Upper lobe of left lung (tissue), 6 donors: ENCODE data around the gene ZNF385B. TPM values are rescaled to one million over a fixed set of nuclear protein-coding genes. Genes with fewer than 3 reads are reported as not detected.

Experiments used
- ATAC-seq, 2 donors: fragments of 200-7000 bp; cut with Tn5 transposase; one replicate each; pipeline ENCODE4 v1.9.1; 2022; ENCODE audit warnings: mild to moderate bottlenecking in 2 of 2, moderate library complexity in 2 of 2; ENCODE audit not compliant: low FRiP score in 2 of 2
- DNase-seq, 2 donors: peaks; one replicate each; pipeline ENCODE4 v3.0.0-alpha.2; 2019 to 2020
- H3K27ac ChIP-seq, 4 donors: fragments of 200-600 bp; sonication (generic); one replicate each; pipeline ENCODE4 v1.5.1; 2016 to 2019
- H3K27me3 ChIP-seq, 4 donors: fragments of 200-600 bp; sonication (generic); one replicate each; pipeline ENCODE4 v1.5.1; 2017 to 2019
- H3K36me3 ChIP-seq, 4 donors: fragments of 200-600 bp; sonication (generic); one replicate each; pipeline ENCODE4 v1.5.1; 2016 to 2019
- H3K4me1 ChIP-seq, 4 donors: fragments of 200-600 bp; sonication (generic); one replicate each; pipeline ENCODE4 v1.5.1; 2018 to 2019
- H3K4me3 ChIP-seq, 4 donors: fragments of 200-600 bp; sonication (generic); one replicate each; pipeline ENCODE4 v1.5.1; 2017 to 2019; ENCODE audit warnings: mild to moderate bottlenecking in 2 of 4, moderate library complexity in 1 of 4
- H3K9me3 ChIP-seq, 4 donors: fragments of 200-600 bp; sonication (generic); one replicate each; pipeline ENCODE4 v1.5.1; 2018 to 2019
- CTCF ChIP-seq, 6 experiments: fragments of 450-650 bp in 4 of 6; fragments of 200-600 bp in 2 of 6; sonication (generic) in 2 of 6; IDR thresholded peaks; one replicate each; pipeline ENCODE4 v1.5.1; 2016 to 2019; ENCODE audit warnings: antibody characterized with exemption in 6 of 6
- EP300 ChIP-seq, 4 donors: sonication (generic); formaldehyde crosslinking; IDR thresholded peaks; one replicate each; pipeline ENCODE4 v1.5.1; 2017; ENCODE audit warnings: antibody characterized with exemption in 4 of 4, control low read depth in 2 of 4
- POLR2A ChIP-seq, 4 donors: fragments of 450-650 bp; IDR thresholded peaks; one replicate each; pipeline ENCODE4 v1.5.1; 2016 to 2017; ENCODE audit warnings: antibody characterized with exemption in 4 of 4, mild to moderate bottlenecking in 2 of 4
- POLR2AphosphoS5 ChIP-seq, 2 donors: sonication (generic); formaldehyde crosslinking; IDR thresholded peaks; one replicate each; pipeline ENCODE4 v1.5.1; 2017; ENCODE audit warnings: antibody characterized with exemption in 2 of 2
- WGBS, 2 donors: methylation state at CpG; one replicate each; pipeline ENCODE4 v1.1.5; 2017 to 2018; 5-methylcytosine and 5-hydroxymethylcytosine counted together
- total RNA-seq, 6 donors: library from RNA; depleted of rRNA in 4 of 6; stranded (reverse); fragments of >200 nt in 4 of 6; gene quantifications; one replicate each; pipeline versions ENCODE4 v1.1.0 to v1.2.1, GENCODE V29; 2016 to 2021
- donor health status: DM: no; HTN: no; CAD: no; lungs with moderate emphysema.
- donor health status: DM: no; HTN: yes; CAD: no; lungs with severe emphysema.

ZNF385B gene
- total RNA-seq, 6 donors from 2014 or later: 22.1 to 93.5 (median 40.2) TPM

GRCh38 chr2:179822540-179822939 is 38.9 kb downstream of the ZNF385B start:
- ATAC-seq (no peak), DNase-seq (no peak)
- TF ChIP-seq POLR2AphosphoS5 (IDR thresholded peaks at IDR 0.05) (no peak), EP300 (IDR thresholded peaks at IDR 0.05) (no peak), POLR2A (IDR thresholded peaks at IDR 0.05) (no peak), CTCF (IDR thresholded peaks at IDR 0.05) (no peak)
- Histone ChIP-seq H3K9me3 (no peaks in the 10 kb centered on the region), H3K27ac (no peak overlapping the region), H3K27me3 (no peaks in the 10 kb centered on the region), H3K4me3 (no peak overlapping the region), H3K36me3 (no peaks in the 10 kb centered on the region), H3K4me1 (no peaks in the 10 kb centered on the region)
- WGBS, 2 donors: 82 to 86% methylated on average over 1 of the region's 1 CpG

- ATAC-seq: peak in 1 of 2 donors; percentile 8
- Histone ChIP-seq H3K4me3 (no peak overlapping the region), H3K4me1 (no peaks in the 10 kb centered on the region), H3K27me3 (no peaks in the 10 kb centered on the region), H3K27ac (no peak overlapping the region), H3K9me3 (no peaks in the 10 kb centered on the region), H3K36me3 (no peaks in the 10 kb centered on the region)
- no peak for DNase-seq
- TF ChIP-seq POLR2A (IDR thresholded peaks at IDR 0.05) (no peak), EP300 (IDR thresholded peaks at IDR 0.05) (no peak), POLR2AphosphoS5 (IDR thresholded peaks at IDR 0.05) (no peak), CTCF (IDR thresholded peaks at IDR 0.05) (no peak)
- 78 to 85% methylated on average over 8 of the region's 8 CpGs for WGBS, 2 donors
Measured at GRCh38 chr2:179818546-179818945, 42.9 kb downstream of the ZNF385B start.

GRCh38 chr2:179817181-179817841 is 44.1 kb downstream of the ZNF385B start:
- 40 to 42% methylated on average over 1 of the region's 1 CpG for WGBS, 2 donors
- H3K9me3 ChIP-seq: no peaks in the 10 kb centered on the region
- TF ChIP-seq POLR2A (IDR thresholded peaks at IDR 0.05): no peak
- TF ChIP-seq CTCF (IDR thresholded peaks at IDR 0.05): no peak
- TF ChIP-seq EP300 (IDR thresholded peaks at IDR 0.05): no peak
- no peak for TF ChIP-seq POLR2AphosphoS5 (IDR thresholded peaks at IDR 0.05)
- no peaks in the 10 kb centered on the region for H3K27me3 ChIP-seq
- DNase-seq: no peak
- ATAC-seq: peak in 1 of 2 donors; percentile 29
- H3K4me1 ChIP-seq: no peaks in the 10 kb centered on the region
- H3K27ac ChIP-seq: no peak overlapping the region
- no peaks in the 10 kb centered on the region for H3K36me3 ChIP-seq
- H3K4me3 ChIP-seq: no peak overlapping the region

GRCh38 chr2:179814050-179814449 is 47.4 kb downstream of the ZNF385B start:
- Histone ChIP-seq H3K27me3 (no peaks in the 10 kb centered on the region), H3K27ac (no peak overlapping the region), H3K9me3 (no peaks in the 10 kb centered on the region), H3K4me3 (no peak overlapping the region), H3K36me3 (no peaks in the 10 kb centered on the region), H3K4me1 (no peaks in the 10 kb centered on the region)
- ATAC-seq (no peak), DNase-seq (peak in 1 of 2 donors; percentile 28)
- TF ChIP-seq EP300 (IDR thresholded peaks at IDR 0.05): no peak
- TF ChIP-seq POLR2A (IDR thresholded peaks at IDR 0.05): no peak
- no peak for TF ChIP-seq POLR2AphosphoS5 (IDR thresholded peaks at IDR 0.05)
- TF ChIP-seq CTCF (IDR thresholded peaks at IDR 0.05): no peak
- 92 to 96% methylated on average over 5 of the region's 5 CpGs for WGBS, 2 donors

GRCh38 chr2:179812501-179812900 is 48.9 kb downstream of the ZNF385B start:
- DNase-seq: no peak
- Histone ChIP-seq H3K4me3 (no peak overlapping the region), H3K27ac (no peak overlapping the region), H3K9me3 (no peaks in the 10 kb centered on the region), H3K4me1 (no peaks in the 10 kb centered on the region), H3K27me3 (no peaks in the 10 kb centered on the region), H3K36me3 (no peaks in the 10 kb centered on the region)
- TF ChIP-seq CTCF (IDR thresholded peaks at IDR 0.05) (no peak), POLR2A (IDR thresholded peaks at IDR 0.05) (no peak), EP300 (IDR thresholded peaks at IDR 0.05) (no peak), POLR2AphosphoS5 (IDR thresholded peaks at IDR 0.05) (no peak)
- no peak for ATAC-seq
- WGBS, 2 donors: 91 to 94% methylated on average over 1 of the region's 1 CpG
